ENCODE results near the gene RIN1. TPM values are rescaled to one million over a fixed set of nuclear protein-coding genes. Genes with fewer than 3 reads are reported as not detected.

RIN1 gene
- total and polyA plus RNA-seq, 2 of the 13 experiments (the other 11 are each of a cell fraction or from before 2014, with no cell fraction given): 2.4 to 4.1 TPM

DNA sequence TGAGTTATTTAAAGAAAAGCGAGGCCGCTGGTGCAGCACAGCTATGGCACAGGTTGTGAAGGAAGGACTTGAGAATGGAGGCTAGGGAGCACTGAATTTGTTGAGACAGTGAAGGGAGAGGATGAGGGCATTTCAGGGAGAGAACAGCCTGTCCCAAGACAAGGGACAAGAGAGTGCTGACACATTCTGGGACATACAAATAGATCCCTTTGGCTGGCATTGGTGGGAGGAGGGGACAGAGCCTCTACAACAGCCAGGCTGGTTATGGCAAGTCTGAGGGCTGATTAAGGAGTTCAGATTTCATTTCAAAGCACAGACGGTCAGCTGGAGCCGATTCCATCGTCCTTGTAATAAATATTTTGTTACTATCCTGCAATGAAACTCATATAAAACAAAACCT lies 37.0 kb upstream of the RIN1 start:
- in situ Hi-C loops (cut with HindIII; ENCODE audit: extremely low pct_ligation_motif_present, low pct_unique_long_range_greater_than_20kb) (no loop called here), intact Hi-C loops (cut with micrococcal nuclease; ENCODE audit: unreplicated experiment) (no loop called here)
- 73% methylated on average over 5 of the region's 5 CpGs for WGBS (ENCODE audit: low lambda C conversion rate)
- ChIA-PET CTCF (ENCODE audit: low intra/inter-chr PET ratio, low total read pairs) (no interaction called here), POLR2A (interaction anchor here (2.1 kb wide), 1 partner anchor 60 kb away, joined by 6 read pairs; no protein-coding TSS in a partner anchor)
- Histone ChIP-seq H2AFZ (ENCODE audit: low read length) (no peak overlapping the region), H3K4me2 (ENCODE audit: low read depth, low read length) (no peak overlapping the region; the same call in 1 of the 2 replicates), H3K4me1 (ENCODE audit: insufficient read depth, low read length) (peaks cover 29% of the 10 kb centered on the region), H3K9ac (ENCODE audit: insufficient read depth, low read depth, low read length) (no peak overlapping the region), H3K79me2 (ENCODE audit: insufficient read depth, low read length) (no peaks in the 10 kb centered on the region), H3K36me3 (replicated peaks in 1 of 2; ENCODE audit: control insufficient read depth in 1 of 2, insufficient read depth in 2 of 2, low read length in 2 of 2) (no peaks in the 10 kb centered on the region), H3K4me3 (replicated peaks in 1 of 3; ENCODE audit: insufficient read depth in 1 of 3, low read depth in 2 of 3, low read length in 3 of 3) (no peak overlapping the region), H3K9me3 (ENCODE audit: low read length) (no peaks in the 10 kb centered on the region), H3K27ac (ENCODE audit: extremely low read length, insufficient read depth, low read length) (no peak overlapping the region), H4K20me1 (ENCODE audit: insufficient read depth, low read length) (no peaks in the 10 kb centered on the region), H3K27me3 (ENCODE audit: control insufficient read depth in 1 of 2, insufficient read depth in 2 of 2, low read length in 2 of 2) (peaks cover 0 to 7% of the 10 kb centered on the region in 2 experiments; a peak in 1 of 5 replicates)
- DNase-seq (ENCODE audit: low spot score) (no peak), ATAC-seq (no peak), FAIRE-seq (no peak)
- no peak for TF ChIP-seq HOXD1 (CRISPR knock-in tag; IDR thresholded peaks at IDR 0.05)
- TF ChIP-seq, protein P1, sequence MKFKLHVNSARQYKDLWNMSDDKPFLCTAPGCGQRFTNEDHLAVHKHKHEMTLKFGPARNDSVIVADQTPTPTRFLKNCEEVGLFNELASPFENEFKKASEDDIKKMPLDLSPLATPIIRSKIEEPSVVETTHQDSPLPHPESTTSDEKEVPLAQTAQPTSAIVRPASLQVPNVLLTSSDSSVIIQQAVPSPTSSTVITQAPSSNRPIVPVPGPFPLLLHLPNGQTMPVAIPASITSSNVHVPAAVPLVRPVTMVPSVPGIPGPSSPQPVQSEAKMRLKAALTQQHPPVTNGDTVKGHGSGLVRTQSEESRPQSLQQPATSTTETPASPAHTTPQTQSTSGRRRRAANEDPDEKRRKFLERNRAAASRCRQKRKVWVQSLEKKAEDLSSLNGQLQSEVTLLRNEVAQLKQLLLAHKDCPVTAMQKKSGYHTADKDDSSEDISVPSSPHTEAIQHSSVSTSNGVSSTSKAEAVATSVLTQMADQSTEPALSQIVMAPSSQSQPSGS (CRISPR knock-in tag; IDR thresholded peaks at IDR 0.05): no peak
- no peak for TF ChIP-seq PAWR (CRISPR knock-in tag; IDR thresholded peaks at IDR 0.05; ENCODE audit: borderline replicate concordance)
- TF ChIP-seq ZNF839 (CRISPR knock-in tag; IDR thresholded peaks at IDR 0.05; ENCODE audit: borderline replicate concordance): no peak
- no peak for TF ChIP-seq ZNF337 (CRISPR knock-in tag; IDR thresholded peaks at IDR 0.05; ENCODE audit: borderline replicate concordance, low read depth)
- TF ChIP-seq ELF1 (CRISPR knock-in tag; IDR thresholded peaks at IDR 0.05): no peak
- TF ChIP-seq RBFOX2 (IDR thresholded peaks at IDR 0.05; ENCODE audit: low read depth, low read length): no peak
- TF ChIP-seq SIX1 (CRISPR knock-in tag; IDR thresholded peaks at IDR 0.05; ENCODE audit: borderline replicate concordance): no peak
- TF ChIP-seq ZNF777 (CRISPR knock-in tag; IDR thresholded peaks at IDR 0.05): no peak
- BruUV-seq (replicated peaks): no TSS peak

Data from HepG2 (cell line).